ENCODE measurements around the gene CFAP299.

CFAP299 gene

DNA sequence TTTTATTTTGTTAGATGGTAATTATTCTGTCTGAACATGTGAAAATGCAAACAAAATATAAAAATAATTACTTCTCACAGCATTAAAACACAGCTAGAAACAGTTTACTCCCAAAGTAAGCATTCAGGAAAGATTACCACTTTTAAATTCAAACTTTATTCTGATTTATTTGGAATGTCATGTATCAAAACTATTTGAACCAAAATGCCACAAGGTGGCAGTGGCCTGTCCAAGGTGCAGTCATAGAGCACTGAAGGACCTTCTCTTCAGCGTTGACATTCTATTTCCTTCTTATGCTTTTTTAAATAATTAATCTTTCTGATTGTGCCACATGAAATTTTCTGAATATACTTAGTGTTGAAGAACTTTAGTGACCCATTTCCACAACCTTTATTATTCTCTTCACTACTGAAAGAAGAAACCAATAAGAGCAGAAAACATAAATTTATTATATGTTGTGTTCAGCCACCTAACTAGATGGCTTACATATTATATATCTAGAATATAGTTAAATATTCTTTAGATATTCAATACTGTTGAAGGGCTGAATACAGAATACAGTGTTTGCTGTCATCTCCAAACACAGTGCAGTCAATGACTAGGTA is 283.6 kb downstream of the CFAP299 start:
- TF ChIP-seq CTCF (IDR thresholded peaks at IDR 0.05), result peak; percentile 63

DNA sequence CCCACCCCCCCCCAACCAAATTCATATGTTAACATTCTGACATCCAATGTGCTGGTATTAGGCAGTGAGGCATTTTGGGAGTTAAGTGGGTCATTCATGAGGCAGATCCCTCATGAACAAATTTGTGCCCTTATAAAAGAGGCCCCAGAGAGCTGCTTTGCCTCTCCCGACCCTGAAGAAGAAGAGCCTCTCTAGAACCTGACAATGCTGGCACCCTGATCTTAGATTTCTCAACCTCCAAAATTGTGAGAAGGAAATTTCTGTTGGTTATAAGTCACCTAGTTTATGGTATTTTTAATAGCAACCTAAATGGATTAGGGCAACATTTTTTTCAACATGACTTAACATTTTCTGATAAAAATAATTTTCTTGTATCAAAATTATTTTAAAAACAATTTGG is 296.3 kb downstream of the CFAP299 start:
- TF ChIP-seq CTCF (IDR thresholded peaks at IDR 0.05), result no peak

DNA sequence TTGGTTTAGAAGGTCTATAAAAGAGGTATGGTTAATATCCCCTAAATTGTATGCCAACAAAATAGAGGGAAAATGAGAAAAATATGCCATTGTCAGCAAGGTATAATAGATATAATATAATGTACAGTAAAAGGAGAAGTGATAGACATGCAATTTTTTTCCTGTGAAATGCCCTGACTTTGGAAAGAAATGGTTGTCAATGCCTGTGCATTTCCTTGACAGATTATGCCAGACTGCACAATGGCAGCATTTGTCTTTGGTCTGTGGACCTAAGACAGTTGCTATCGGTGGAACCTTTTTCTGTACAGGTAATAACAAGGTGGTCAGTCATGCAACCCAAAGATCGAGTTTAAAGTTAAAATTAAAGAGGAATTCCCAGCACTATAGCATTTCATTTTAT is 301.7 kb downstream of the CFAP299 start:
- TF ChIP-seq CTCF (IDR thresholded peaks at IDR 0.05), result no peak

- TF ChIP-seq CTCF (IDR thresholded peaks at IDR 0.05), result no peak
These were observed 310.5 kb downstream of the CFAP299 start for GRCh38 chr4:80646061-80646460.

- TF ChIP-seq CTCF (IDR thresholded peaks at IDR 0.05), result no peak
These were observed 320.1 kb downstream of the CFAP299 start for GRCh38 chr4:80655662-80656061.

GRCh38 chr4:80678413-80678812 is 342.9 kb downstream of the CFAP299 start:
- no peak for TF ChIP-seq CTCF (IDR thresholded peaks at IDR 0.05)

DNA sequence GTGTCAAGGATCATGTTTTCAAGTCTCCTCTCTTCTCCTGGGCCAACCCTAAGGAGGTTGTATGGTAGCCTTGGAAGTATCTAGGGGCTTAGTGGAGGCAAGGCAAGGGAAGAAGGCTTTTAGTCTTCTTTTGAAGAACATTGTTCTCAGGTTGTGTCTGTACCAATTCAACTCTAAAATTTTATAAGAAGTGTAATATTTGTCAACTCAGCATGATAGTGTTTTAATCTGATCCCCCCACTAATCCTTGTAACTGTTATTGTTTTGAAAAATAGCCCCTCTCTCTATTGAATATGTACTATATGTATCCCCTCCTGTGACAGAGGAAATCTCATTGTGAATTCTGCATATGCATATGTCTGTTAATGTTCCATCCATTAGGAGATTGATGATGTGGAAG is 345.4 kb downstream of the CFAP299 start:
- no peak for TF ChIP-seq CTCF (IDR thresholded peaks at IDR 0.05)

GRCh38 chr4:80685214-80685613 is 349.7 kb downstream of the CFAP299 start:
- no peak for TF ChIP-seq CTCF (IDR thresholded peaks at IDR 0.05)
